PC-9 (cell line): ENCODE data around the gene KLC3.

ENCODE experiments used
- EZH2 ChIP-seq: fragments of 200-600 bp; sonication (generic); IDR thresholded peaks from 2 replicates; pipeline ENCODE4 v1.8.0; 2017; ENCODE audit warnings: antibody characterized with exemption, low read depth
- TF ChIP-seq, protein P1 (sequence below): fragments of 200-600 bp; sonication (generic); conservative IDR thresholded peaks from 2 replicates; pipeline ENCODE4 v1.6.1; 2017; ENCODE audit warnings: mixed run types, antibody characterized with exemption, mild to moderate bottlenecking, moderate library complexity

GRCh38 chr19:45342911-45343310, 2.4 kb downstream of the KLC3 start:
- TF ChIP-seq, protein P1, sequence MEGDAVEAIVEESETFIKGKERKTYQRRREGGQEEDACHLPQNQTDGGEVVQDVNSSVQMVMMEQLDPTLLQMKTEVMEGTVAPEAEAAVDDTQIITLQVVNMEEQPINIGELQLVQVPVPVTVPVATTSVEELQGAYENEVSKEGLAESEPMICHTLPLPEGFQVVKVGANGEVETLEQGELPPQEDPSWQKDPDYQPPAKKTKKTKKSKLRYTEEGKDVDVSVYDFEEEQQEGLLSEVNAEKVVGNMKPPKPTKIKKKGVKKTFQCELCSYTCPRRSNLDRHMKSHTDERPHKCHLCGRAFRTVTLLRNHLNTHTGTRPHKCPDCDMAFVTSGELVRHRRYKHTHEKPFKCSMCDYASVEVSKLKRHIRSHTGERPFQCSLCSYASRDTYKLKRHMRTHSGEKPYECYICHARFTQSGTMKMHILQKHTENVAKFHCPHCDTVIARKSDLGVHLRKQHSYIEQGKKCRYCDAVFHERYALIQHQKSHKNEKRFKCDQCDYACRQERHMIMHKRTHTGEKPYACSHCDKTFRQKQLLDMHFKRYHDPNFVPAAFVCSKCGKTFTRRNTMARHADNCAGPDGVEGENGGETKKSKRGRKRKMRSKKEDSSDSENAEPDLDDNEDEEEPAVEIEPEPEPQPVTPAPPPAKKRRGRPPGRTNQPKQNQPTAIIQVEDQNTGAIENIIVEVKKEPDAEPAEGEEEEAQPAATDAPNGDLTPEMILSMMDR = no peak
- no peak for TF ChIP-seq EZH2
